GM19240 (cell line): ENCODE measurements around the gene MORN1.
"Not testable (repeated sequence)": the region's sequence is repeated elsewhere in the genome, so short reads cannot be mapped to it uniquely, and the experiment has no call there.

ENCODE experiments used
- DNase-seq: peaks from one replicate; pipeline ENCODE4 v3.0.0; 2011; ENCODE audit warnings: low spot score; ENCODE audit not compliant: insufficient read length

Gene MORN1

GRCh38 chr1:2307064-2307605 lies 84.2 kb downstream of the MORN1 start:
- DNase-seq = no peak

GRCh38 chr1:2306151-2306978 lies 85.0 kb downstream of the MORN1 start:
- no peak for DNase-seq

GRCh38 chr1:2304921-2305681 lies 86.3 kb downstream of the MORN1 start:
- DNase-seq = no peak

GRCh38 chr1:2304282-2304681 lies 87.1 kb downstream of the MORN1 start:
- DNase-seq = no peak

GRCh38 chr1:2303781-2304180 lies 87.6 kb downstream of the MORN1 start:
- DNase-seq = no peak

GRCh38 chr1:2303016-2303775 lies 88.2 kb downstream of the MORN1 start:
- DNase-seq = no peak

- DNase-seq = no peak
Observed at GRCh38 chr1:2302292-2302925, 88.9 kb downstream of the MORN1 start.

GRCh38 chr1:2301607-2302291 lies 89.6 kb downstream of the MORN1 start:
- no peak for DNase-seq

- DNase-seq = peak; percentile 86
Observed at GRCh38 chr1:2300851-2301606, 90.3 kb downstream of the MORN1 start.

- DNase-seq = peak; percentile 94
Observed at GRCh38 chr1:2300004-2300771, 91.2 kb downstream of the MORN1 start.

GRCh38 chr1:2299131-2299627 lies 92.2 kb downstream of the MORN1 start:
- DNase-seq = no peak

- no peak for DNase-seq
Observed at GRCh38 chr1:2298685-2299084, 92.7 kb downstream of the MORN1 start.

GRCh38 chr1:2297246-2298011 lies 93.9 kb downstream of the MORN1 start:
- DNase-seq = no peak

- DNase-seq = no peak
Observed at GRCh38 chr1:2296614-2297013, 94.7 kb downstream of the MORN1 start.

- DNase-seq = not testable (repeated sequence)
Observed at GRCh38 chr1:2296211-2296610, 95.1 kb downstream of the MORN1 start.

GRCh38 chr1:2295526-2295925 lies 95.8 kb downstream of the MORN1 start:
- DNase-seq = no peak

GRCh38 chr1:2294725-2295078 lies 96.7 kb downstream of the MORN1 start:
- DNase-seq = no peak

GRCh38 chr1:2294033-2294724 lies 97.2 kb downstream of the MORN1 start:
- DNase-seq = no peak
